Vagina (tissue), 2 donors: ENCODE measurements around the gene CD93.

Experiments used
- POLR2A ChIP-seq, 2 donors: fragments of 450-650 bp; IDR thresholded peaks; one replicate each; pipeline ENCODE4 v1.6.1; 2017; ENCODE audit warnings: antibody characterized with exemption in 2 of 2, mild to moderate bottlenecking in 2 of 2, moderate library complexity in 2 of 2
- POLR2AphosphoS5 ChIP-seq, 2 donors: sonication (generic); formaldehyde crosslinking; IDR thresholded peaks; one replicate each; pipeline ENCODE4 v1.9.0; 2017; ENCODE audit warnings: antibody characterized with exemption in 2 of 2, mild to moderate bottlenecking in 2 of 2, low read depth in 1 of 2; ENCODE audit not compliant: insufficient read depth in 1 of 2
- TF ChIP-seq, protein P1 (sequence below), 3 experiments: fragments of 450-650 bp in 2 of 3; fragments of 200-600 bp in 1 of 3; sonication (generic) in 1 of 3; IDR thresholded peaks; one replicate each; pipeline ENCODE4 v1.5.1; 2017 to 2019; ENCODE audit warnings: antibody characterized with exemption in 3 of 3, mild to moderate bottlenecking in 2 of 3, moderate library complexity in 2 of 3

DNA sequence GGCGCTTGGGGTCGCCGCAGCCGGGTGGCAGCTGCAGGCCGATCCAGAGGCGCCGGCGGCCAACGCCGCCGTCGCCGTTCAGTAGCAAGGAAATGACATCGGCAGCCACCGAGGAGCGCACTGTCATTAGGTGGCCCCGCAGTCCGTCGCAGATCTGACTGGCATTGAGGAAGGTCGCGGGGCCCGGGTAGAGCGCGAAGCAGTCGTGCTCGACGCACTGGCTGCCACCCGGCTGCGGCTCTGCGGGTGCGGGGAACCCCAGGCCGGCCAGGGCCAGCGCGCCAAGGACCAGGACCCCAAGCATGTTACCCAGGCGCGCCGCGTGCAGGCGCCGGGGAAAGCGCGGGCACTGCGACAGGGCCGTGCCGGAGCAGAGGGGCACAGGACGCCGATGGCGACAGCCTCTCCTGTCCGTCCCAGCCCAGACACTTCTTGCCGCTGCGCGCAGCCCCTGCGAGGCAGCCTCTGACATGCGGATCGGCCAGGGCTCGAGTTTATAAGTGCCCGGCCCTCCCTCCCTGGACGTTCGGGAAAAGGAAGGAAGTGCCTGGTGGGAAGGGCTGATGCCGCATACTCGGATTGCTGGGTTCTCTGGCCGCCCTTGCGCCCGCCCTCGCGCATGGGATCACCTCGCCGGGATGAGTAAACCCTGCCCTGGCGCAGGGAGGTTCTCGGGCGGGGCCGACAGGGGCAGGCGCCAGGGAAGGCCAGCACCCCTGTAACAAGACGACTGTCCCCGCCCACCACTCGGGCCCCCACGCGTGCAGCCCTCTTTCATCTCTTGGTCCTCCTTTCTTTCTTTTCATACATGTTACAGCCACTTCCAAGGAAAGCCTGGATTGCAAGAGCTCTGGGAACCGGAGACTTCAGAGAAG is 36.7 kb downstream of the CD93 start, which contains the start of gene THBD:
- peak; percentile 82 to 86 for TF ChIP-seq POLR2AphosphoS5 (IDR thresholded peaks at IDR 0.05; ENCODE audit: insufficient read depth in 1 of 2, low read depth in 1 of 2)
- TF ChIP-seq, protein P1, sequence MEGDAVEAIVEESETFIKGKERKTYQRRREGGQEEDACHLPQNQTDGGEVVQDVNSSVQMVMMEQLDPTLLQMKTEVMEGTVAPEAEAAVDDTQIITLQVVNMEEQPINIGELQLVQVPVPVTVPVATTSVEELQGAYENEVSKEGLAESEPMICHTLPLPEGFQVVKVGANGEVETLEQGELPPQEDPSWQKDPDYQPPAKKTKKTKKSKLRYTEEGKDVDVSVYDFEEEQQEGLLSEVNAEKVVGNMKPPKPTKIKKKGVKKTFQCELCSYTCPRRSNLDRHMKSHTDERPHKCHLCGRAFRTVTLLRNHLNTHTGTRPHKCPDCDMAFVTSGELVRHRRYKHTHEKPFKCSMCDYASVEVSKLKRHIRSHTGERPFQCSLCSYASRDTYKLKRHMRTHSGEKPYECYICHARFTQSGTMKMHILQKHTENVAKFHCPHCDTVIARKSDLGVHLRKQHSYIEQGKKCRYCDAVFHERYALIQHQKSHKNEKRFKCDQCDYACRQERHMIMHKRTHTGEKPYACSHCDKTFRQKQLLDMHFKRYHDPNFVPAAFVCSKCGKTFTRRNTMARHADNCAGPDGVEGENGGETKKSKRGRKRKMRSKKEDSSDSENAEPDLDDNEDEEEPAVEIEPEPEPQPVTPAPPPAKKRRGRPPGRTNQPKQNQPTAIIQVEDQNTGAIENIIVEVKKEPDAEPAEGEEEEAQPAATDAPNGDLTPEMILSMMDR (IDR thresholded peaks at IDR 0.05): no peak
- peak in 1 of 2 donors; percentile 65 for TF ChIP-seq POLR2A (IDR thresholded peaks at IDR 0.05)
